KBM-7 (cell line): ENCODE data around the gene MLEC.

Source experiments
- DNase-seq: peaks from one replicate; pipeline ENCODE4 v3.0.0-alpha.2; 2015
- in situ Hi-C: fragments of 300-500 bp; cut with MboI; formaldehyde crosslinking; loops from 2 replicates; pipeline ENCODE4 v1.14.3; 2020; ENCODE audit warnings: low sequenced_read_pairs, low pct_unique_long_range_greater_than_20kb, mixed read lengths

MLEC gene

GRCh38 chr12:120686690-120687577, at the start of gene MLEC:
TSS of gene MLEC (plus strand) at chr12:120687149. CDS start at chr12:120687297, 148 bp downstream.
- in situ Hi-C loops = no loop called here
- DNase-seq = peak; percentile 100

GRCh38 chr12:120639771-120640721, 46.9 kb upstream of the MLEC start, which contains the start of gene CABP1:
TSS of gene CABP1 (plus strand) at chr12:120640626. CDS start at chr12:120640686, 60 bp downstream.
- DNase-seq = peak; percentile 32
- in situ Hi-C loops = no loop called here

GRCh38 chr12:120640861-120641833, 45.8 kb upstream of the MLEC start:
- in situ Hi-C loops = no loop called here
- peak; percentile 67 for DNase-seq

- DNase-seq = no peak
- in situ Hi-C loops = no loop called here
Observed at GRCh38 chr12:120642121-120642520, 44.8 kb upstream of the MLEC start.

- in situ Hi-C loops = no loop called here
- DNase-seq = no peak
Observed at GRCh38 chr12:120642826-120643225, 44.1 kb upstream of the MLEC start.

GRCh38 chr12:120643574-120643973, 43.4 kb upstream of the MLEC start:
- in situ Hi-C loops = no loop called here
- no peak for DNase-seq

GRCh38 chr12:120646044-120646443, 40.9 kb upstream of the MLEC start:
- in situ Hi-C loops = no loop called here
- DNase-seq = no peak

- no peak for DNase-seq
- in situ Hi-C loops = no loop called here
Observed at GRCh38 chr12:120647375-120647755, 39.6 kb upstream of the MLEC start.

- DNase-seq = no peak
- in situ Hi-C loops = no loop called here
Observed at GRCh38 chr12:120649442-120650232, 37.3 kb upstream of the MLEC start.

- in situ Hi-C loops = no loop called here
- no peak for DNase-seq
Observed at GRCh38 chr12:120650233-120650690, 36.7 kb upstream of the MLEC start.

- in situ Hi-C loops = no loop called here
- DNase-seq = no peak
Observed at GRCh38 chr12:120651821-120652220, 35.1 kb upstream of the MLEC start.

- no peak for DNase-seq
- in situ Hi-C loops = no loop called here
Observed at GRCh38 chr12:120652656-120653435, 34.1 kb upstream of the MLEC start.

- in situ Hi-C loops = no loop called here
- DNase-seq = no peak
Observed at GRCh38 chr12:120653611-120654010, 33.3 kb upstream of the MLEC start.

GRCh38 chr12:120654656-120655055, 32.3 kb upstream of the MLEC start:
- in situ Hi-C loops = no loop called here
- no peak for DNase-seq

- DNase-seq = no peak
- in situ Hi-C loops = no loop called here
Observed at GRCh38 chr12:120656008-120656407, 30.9 kb upstream of the MLEC start.

GRCh38 chr12:120658286-120659150, 28.4 kb upstream of the MLEC start:
- in situ Hi-C loops = no loop called here
- no peak for DNase-seq
